Caki2 (cell line): ENCODE measurements around the gene PCSK6. TPM values are rescaled to one million over a fixed set of nuclear protein-coding genes. Genes with fewer than 3 reads are reported as not detected.

Source experiments
- DNase-seq: peaks from one replicate; pipeline ENCODE4 v3.0.0-alpha.2; 2015; ENCODE audit warnings: low read depth
- in situ Hi-C: cut with HindIII; loops from 2 replicates; pipeline ENCODE4 v1.10.0; 2016; ENCODE audit warnings: low sequenced_read_pairs, low pct_unique_long_range_greater_than_20kb, mixed read lengths
- total RNA-seq: library from RNA; depleted of rRNA; stranded (reverse); fragments of >200 nt; shearing (Covaris generic); gene quantifications from 2 replicates; pipeline ENCODE4 v1.2.3, GENCODE V29; 2014; ENCODE audit warnings: low replicate concordance; rRNA removed

The PCSK6 gene
- total RNA-seq, result 5.5 and 9.4 TPM in 2 replicates

DNA sequence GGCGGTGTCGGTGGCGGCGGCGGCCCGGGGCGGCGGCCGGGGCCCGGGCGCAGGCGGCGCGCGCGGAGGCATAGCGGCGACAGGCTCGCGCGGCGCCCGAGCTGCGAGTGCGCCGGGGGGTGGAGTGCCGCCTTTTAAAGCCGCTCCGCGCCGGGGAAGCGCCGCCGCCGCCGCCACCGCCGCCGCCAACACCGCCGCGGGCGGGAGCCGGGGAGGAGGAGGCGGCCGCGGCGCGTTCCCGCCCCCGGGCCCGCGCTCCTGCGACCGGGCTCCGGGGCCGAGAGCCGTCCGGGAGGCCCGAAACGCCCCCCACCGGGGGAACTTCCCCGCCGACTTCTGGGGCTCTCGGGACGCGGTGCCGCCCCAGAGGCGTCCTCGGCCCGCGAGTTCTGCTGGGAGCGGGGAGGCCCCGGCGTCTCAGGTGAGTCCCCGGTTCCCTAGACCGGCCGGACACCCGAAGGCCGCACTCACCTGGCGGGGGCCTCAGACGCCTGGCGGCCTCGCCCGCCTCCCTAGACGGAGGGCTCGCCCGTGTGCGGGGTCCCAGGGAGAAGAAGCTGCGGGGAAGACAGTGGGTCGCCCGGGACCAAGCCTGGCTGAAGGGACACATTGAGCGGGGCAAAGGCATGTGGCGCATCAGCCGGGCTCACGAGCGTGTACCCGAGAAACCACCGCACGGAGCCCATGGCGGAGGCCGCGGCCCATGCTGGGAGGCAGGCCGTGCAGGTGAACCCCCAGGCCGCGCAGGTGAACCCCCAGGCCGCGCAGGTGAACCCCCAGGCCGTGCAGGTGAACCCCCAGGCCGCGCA lies at the start of gene PCSK6:
Gene PCSK6 (minus strand): TSS at position 109 of the 809 bp plus-strand sequence. CDS start 37 bp downstream, at position 72.
- in situ Hi-C loops, result no loop called here
- DNase-seq, result peak; percentile 10

DNA sequence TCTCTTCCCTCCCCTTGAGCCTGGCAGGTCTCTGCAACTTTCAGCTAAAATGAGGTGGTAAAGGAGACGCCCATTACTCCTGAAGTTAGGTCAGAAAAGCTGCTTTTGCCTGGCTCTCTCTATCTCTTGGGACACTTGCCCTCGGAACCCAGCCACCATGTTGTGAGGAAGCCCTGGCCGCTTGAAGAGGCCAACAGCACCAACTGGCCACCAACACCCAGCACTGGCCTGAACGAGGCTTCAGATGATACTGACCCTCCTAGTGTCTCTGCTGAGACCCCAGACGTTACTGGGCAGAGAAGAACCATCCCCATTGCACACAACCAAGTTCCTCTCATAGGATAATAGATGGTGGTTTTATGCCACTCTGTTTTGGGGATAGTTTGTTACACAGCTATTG lies 49.5 kb upstream of the PCSK6 start:
- no peak for DNase-seq
- in situ Hi-C loops, result no loop called here

DNA sequence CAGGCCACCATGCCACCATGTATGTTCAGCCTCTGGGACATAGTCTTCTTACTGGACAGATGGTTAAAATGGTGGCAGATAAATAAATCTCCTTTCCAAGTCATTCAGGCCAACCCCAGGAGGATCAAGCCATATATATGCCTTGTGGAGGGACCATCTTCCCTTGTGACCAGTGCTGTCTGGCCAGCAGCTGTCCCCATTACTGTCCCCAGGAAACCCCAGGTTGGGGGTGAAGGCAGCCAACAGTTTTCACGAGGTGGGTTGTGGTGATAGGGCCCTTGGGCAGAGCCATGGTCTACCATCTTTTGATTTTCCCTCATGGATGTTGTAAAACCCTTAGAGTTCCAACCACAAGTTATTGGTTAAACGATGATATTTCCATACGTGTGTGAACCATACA lies 48.7 kb upstream of the PCSK6 start:
- DNase-seq, result no peak
- in situ Hi-C loops, result no loop called here

DNA sequence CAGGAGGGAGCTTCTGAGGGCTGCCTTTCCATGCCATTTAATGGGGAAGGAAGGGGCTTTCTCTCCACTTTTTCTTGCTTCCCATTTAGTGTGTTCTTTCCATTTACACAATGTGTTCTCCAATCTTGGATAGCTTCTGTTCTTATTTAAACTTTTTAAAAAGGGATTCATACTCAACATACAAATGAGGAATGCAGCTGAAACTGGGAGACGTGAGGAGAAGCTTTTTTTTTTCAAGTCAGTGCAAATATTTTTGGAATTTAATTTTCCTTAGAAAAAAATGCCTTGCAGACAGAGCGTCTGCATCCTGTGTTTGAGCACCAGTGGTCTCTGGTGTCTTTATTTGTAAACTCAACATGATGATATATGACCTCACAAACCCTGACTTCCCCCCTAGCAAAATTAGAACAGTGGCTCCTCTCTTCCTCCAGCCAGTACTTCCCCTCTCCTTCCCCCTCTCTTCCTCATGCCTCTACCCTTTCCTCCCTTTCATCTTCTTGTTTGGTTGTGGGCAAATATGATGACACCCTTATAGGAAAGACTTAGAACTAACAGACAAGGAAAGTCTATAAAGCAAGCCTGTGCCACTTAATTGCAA lies 48.1 kb upstream of the PCSK6 start:
- no peak for DNase-seq

DNA sequence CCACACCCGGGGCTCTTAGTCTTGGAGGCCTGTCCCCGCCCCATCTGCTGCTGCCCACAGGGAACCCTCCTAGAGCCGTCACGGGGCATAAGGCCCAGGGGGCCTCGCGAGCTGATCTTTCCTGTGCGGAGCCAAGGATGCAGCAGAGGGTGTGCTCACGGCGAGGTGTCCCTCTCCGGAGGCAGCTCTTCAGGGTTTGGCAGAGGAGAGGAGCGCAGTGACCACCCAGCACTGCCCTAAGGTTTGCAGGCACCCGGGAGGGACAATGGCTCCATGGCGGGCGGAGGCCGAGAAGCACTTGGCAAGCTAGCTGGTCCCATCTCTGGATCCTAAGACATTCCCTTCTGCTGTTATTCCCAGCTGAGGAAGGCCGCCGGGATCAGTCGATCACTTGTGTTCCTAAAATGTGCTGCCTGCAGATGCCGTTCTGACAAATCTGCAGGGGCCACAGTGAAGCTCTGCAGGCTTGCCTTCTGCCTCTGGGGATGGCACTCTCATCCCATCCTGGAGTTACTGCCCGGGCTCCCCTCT lies 47.4 kb upstream of the PCSK6 start:
- no peak for DNase-seq
- in situ Hi-C loops, result no loop called here

More for the DNA sequence above, 48.1 kb upstream of the PCSK6 start:
- in situ Hi-C loops, result no loop called here

DNA sequence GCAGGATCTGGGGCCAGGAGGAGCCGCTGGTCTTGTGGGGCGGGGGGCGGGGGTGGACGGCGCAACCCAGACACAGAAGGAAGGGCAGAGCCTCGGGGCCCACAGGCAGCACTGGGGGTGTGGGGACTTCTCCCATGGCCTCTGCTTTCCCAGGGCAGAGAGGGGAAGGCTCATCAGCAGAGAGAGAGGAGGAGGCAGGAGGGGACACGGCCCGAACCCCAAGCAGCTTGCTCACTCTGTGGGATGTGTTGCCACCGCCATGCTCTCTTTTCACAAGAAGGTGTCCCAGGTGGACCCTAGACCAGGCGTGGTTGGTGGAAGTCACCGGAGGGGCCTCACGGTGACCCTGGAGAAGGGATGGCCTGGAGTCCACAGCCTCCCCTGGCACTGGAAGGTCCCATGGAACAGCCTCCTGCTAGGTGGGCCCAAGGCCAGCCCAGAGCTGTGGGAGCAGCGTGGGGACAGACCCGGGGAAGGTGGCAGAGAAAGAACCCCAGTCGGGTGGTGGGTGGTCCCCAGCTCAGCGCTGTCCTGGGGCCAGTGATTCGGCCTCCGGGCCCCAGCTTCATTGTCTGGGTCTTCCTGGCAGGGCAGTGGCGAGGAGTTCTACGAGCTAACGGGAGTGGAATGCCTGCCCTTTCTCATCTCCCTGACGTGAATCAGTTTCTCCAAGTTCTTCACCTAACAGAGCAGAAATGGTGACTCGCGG lies 46.8 kb upstream of the PCSK6 start:
- no peak for DNase-seq
- in situ Hi-C loops, result no loop called here

DNA sequence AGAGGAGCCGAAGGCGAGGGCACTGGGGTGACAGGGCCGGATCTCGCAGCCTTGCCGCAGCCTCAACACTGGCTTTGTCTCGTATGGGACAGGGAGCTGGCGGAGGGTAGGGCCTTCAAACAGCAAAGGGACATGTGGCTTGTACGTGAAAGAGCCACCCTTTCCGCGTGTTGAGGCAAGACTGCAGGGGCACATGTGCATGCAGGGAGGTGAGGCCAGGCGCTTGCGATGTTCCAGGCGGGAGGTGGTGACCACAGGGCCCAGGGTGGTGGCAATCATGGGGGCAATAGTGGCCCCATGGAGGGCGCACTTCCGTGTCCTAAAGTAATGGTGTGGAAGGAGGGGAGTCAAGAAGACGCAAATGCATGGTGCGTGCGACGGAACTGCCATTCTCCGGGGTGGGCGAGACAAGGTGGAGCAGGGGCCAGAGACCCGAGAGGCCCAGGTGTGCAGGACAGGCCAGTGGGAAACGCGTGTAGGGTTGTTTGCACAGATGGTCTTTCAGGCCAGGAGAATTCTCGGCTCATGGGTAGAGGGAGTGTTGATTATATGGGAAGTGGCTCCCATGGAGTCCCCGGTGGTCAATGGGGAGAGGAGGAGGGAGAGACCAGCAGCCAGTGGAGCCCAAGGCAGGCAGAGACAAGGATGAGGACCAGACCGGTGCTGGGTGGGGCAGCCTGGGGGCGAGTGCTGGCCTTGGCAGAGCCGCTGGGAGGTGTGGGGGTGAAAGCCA lies 45.8 kb upstream of the PCSK6 start:
- in situ Hi-C loops, result no loop called here
- DNase-seq, result no peak

DNA sequence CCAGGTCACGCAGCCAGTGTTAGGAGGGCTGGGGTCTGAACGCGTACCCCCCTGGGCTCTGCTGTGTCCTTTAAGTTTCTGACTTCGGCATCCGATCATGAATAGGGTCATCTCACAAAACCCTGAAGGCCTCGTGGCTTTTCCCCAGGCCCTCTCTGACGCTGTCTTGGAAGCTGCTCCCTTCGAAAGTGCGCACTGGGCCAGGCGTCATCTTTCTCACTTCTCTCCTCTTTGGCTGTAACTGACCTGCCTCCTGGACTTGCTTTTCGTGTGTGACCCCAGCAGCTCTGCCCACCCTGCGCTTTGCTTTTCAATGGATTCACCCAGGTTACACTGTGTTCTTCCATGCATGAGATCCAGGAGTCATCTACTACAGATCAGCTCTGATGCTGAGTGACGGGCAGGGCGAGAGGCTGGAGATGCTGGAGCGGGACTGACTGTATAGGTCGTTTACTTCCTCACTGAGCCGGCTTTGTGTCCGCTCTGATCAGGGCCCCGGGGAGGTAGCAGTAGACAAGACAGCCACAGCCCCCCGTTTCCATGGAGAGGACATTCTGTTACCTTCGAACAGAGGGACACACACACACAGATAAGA lies 45.0 kb upstream of the PCSK6 start:
- DNase-seq, result no peak
- in situ Hi-C loops, result no loop called here

DNA sequence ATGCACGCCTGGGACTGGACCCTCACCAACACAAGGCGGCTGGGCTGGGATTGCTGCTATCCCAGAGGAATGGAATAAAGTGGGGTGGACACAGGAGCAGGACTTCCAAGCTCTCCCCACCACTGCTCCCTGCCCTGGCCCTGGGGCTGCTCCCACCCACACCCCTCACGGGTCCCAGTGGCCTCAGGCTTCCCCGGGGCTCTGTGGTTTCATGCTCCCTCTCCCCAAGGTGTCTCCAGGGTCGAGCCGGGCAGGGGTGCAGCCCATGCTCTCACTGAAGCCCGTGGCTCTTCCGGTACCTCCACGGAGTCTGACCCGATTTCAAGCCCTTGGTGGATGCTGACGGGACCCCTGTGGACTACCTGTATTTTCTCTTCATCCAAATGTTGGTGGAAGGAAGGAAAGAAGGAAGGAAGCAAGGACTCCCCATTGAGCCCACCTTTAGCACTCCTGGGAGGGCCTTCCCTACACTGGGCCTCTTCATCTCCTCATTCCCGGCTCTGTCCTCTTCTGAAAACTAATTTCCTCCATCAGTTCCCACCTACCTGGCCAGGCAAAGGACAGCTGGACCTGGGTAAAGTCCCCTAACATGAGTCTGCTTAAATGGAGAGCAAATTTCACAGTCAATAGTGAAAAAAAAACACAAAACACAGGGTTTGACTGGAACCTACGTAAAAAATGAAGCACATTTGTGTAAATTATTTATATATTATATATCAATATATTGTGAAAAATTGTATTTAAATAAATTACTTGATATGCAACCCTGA lies 44.0 kb upstream of the PCSK6 start:
- in situ Hi-C loops, result no loop called here
- DNase-seq, result no peak

DNA sequence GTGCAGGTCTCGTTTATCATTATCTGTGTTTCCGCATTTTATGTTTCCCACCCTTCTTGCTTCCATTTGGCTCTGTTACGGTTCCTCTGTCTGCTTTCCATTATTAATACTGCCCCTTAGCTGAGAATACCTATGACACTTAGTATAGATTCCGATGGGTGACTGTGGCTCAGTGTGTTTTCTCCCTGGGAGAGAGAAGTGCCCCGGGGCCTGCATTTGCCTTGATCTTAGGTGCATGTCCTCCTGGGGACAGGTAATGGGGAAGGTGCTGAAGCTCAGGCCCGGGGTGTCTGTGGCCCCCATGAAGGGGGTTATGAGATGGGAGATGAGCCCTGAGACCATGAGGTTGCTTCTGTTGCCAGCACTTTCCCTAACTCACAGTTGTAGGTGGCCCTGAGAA lies 43.4 kb upstream of the PCSK6 start:
- no peak for DNase-seq
- in situ Hi-C loops, result no loop called here

DNA sequence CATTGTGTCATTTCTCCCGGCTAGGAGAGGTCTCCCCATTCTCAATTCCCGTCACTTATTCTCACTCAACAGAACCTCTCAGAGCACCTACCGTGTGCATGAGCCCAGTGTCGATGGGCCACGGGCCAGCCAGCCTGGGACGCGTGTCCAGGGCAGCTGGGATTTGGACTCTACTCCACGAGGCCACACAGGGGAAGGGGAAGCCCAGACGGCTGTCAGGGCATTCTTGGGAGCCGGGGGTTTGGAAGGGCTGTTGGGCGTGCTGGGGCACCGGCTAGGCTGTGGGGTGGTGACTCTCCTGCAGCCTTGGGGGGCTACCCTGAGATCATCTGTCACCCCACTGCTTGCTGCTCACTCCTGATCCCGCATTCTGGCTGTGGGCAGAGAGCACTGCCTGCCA lies 41.7 kb upstream of the PCSK6 start:
- DNase-seq, result no peak
- in situ Hi-C loops, result no loop called here

DNA sequence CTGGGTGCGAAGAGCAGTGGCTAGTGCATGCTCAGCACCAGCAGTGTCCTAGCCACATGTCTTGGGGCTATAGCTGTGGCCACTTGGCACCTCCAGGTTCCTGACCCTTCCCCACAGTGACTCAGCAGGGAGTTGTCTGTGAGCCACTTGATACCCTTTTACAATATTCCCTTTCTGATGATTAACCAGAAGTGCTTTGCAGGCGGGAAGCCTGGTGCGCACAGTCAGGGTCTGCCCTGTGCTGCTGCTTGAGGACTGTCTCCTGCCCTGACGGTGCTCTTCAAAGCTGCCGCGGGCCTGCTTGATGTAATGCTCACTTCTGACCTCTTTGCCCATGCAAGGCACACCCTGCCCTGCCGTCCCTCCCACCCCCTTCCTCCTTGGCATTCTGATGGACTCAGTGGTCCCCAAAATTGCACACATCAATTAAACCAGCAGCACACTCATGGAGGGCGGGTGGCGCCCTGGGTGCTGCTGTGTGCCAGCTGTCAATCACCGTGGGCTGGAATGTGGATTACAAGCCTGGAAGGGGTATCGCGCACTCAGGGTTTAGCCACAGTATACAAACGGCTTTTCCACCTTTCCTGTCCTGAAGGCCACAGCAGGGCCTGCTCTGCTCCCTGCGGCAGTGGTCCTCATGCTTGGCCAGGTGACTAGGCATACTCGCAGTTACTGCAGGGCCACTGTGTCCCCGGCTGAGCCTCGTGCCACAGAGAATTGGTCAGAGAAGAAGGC lies 40.9 kb upstream of the PCSK6 start:
- no peak for DNase-seq

DNA sequence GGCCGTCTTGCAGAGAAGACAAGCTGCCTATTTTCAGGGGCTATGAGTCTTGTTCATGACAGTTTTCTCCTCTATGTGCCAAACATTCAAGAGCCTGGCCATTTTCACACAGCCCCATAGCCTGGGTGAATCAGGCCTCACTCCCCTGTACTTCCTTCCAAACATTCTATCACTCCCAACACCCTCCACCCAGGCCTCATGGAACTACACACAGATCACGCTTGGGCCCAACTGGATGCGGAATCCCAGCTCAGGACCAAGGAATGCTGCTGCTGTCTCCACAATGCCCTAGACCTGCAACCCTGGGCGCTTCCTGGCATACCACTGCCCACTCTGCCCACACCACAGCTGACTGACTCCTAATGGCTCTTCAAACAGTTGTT lies 39.4 kb upstream of the PCSK6 start:
- in situ Hi-C loops, result no loop called here
- no peak for DNase-seq

More for the DNA sequence above, 40.9 kb upstream of the PCSK6 start:
- in situ Hi-C loops, result no loop called here

DNA sequence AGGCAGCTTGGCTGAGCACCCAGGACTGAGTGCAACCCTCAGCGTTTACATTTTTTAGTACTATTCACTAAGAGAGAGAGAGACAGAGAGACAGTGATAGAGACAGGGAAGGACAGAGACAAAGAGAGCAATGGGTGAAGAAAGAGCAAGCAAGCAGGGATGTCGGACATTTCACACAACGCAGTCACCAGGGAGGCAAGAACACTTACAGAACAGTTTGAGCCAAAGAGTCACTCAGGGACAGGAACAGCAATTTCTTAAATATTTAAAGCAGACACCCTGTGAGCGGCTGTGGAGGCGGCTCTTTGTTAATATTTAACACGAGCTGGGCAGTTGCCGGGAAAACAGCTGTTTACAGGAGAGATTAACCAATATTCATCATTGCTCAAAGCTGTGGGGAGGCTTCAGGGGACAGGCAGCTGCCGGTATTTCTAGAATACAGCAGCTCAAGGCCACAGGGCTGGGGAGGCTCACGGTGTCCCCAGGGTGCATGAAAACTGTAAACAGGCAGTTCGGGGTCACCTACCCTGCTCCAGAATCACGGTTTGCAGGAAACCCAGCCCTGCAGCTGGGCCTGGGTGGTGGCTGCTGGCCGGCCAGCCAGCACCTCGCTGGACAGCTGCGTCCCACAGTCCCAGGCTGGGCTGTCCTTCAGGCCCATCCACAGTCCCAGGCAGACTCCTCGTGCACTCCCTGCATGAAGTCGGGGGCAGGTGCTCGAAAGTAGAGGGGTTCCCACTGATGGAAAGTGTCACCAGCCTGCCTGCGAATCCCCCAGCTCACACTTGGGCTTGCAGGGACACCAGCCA lies 38.8 kb upstream of the PCSK6 start:
- in situ Hi-C loops, result no loop called here
- DNase-seq, result no peak

DNA sequence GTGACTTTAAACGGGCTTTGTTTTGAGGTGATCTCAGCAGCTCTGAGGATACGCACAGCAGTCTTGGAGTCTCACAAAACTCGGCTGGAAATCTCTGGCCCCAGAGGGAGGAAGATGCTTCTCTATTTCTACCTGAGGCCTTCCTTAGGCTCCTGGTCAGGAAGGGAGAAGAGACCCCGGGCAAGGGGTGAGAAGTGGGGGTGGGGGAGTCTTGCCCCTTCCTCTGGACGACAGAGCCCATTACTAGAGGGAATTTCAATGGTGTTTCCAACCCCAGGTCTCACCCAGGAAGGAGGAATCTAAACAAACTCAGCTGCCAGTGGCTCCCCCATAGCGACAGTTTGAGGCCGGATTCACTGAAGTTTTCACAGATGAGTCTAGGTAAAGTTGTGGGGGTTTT lies 37.4 kb upstream of the PCSK6 start:
- no peak for DNase-seq
- in situ Hi-C loops, result no loop called here

DNA sequence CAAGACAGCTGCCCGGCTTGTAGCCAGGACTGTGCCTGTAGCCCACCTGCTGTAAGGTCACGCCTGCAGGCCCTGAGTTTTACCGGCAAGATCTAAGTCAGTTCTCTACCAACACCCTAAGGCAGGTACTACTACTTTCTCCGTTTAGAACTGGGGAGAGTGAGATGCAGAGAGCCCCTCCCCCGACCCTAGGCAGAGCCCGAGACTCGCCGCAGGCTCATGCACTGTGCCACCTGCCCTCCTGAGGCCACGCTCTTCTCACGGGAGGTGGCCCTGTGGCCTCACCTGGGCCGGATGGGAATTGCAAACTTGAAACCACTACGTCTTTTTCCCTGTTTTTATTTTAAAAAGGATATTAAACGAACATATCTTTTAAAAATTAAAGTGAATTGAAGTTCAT lies 36.9 kb upstream of the PCSK6 start:
- no peak for DNase-seq
- in situ Hi-C loops, result no loop called here
